Measurements from ENCODE around the gene TEX19.
"Not testable (repeated sequence)": the region's sequence is repeated elsewhere in the genome, so short reads cannot be mapped to it uniquely, and the experiment has no call there.

The TEX19 gene

GRCh38 chr17:82356845-82357355 is 2.1 kb upstream of the TEX19 start:
- DNase-seq (ENCODE audit: low spot score) = no peak

DNA sequence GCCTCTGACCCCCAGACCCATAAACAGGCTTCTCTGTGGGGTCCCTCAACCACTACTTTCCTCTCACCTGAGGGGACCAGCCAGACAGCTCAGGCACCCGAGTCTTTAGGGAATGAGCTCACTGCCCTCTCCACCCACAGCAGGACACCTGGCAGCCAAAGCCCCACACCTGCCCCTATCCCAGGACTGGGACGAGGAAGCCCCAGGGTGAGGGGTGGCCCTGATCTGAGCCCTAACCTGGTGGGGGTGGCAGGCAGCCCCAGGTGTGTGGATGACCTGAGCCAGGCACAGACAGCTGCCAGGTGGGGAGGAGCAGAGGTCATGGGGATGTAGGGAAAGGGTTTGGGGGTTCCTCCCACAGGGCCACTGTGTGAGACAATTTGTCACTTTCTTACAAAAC is 1.7 kb upstream of the TEX19 start:
- DNase-seq (ENCODE audit: low spot score) = no peak

DNA sequence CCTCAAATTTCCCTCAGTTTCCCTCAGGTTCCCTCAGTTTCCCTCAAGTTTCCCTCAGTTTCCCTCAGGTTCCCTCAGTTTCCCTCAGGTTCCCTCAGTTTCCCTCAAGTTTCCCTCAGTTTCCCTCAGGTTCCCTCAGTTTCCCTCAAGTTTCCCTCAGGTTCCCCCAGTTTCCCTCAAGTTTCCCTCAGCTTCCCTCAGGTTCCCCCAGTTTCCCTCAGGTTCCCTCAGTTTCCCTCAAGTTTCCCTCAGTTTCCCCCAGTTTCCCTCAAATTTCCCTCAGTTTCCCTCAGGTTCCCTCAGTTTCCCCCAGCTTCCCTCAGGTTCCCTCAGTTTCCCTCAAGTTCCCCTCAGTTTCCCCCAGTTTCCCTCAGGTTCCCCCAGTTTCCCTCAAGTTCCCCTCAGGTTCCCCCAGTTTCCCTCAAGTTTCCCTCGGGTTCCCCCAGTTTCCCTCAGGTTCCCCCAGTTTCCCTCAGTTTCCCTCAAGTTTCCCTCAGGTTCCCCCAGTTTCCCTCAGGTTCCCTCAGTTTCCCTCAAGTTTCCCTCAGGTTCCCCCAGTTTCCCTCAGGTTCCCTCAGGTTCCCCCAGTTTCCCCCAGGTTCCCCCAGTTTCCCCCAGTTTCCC is 516 bp downstream of the TEX19 start:
- not testable (repeated sequence) for DNase-seq (ENCODE audit: low spot score)

DNA sequence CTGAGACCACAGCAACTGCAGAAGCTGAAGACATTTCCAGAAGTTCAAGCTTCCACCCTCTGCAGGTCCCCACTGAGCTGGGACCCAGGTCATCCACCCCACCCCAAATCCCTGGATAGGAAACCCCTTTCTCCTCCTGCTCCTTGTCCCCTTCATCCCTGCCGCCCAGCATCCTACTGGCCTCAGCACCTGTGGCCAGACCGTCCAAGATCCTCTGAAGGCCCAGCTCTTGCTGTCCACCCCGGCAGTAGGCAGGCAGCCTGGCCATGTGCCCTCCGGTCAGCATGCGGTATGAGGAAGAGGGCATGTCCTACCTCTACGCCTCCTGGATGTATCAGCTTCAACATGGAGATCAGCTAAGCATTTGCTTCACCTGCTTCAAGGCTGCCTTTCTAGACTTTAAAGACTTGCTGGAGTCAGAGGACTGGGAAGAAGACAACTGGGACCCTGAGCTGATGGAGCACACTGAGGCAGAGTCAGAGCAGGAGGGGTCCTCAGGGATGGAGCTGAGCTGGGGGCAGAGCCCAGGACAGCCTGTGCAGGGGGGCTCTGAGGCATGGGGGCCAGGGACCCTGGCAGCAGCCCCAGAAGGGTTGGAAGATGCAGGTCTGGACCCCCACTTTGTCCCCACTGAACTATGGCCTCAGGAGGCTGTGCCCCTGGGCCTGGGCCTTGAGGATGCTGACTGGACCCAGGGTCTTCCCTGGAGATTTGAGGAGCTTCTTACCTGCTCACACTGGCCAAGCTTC is 3.0 kb downstream of the TEX19 start:
- no peak for DNase-seq (ENCODE audit: low spot score)

DNA sequence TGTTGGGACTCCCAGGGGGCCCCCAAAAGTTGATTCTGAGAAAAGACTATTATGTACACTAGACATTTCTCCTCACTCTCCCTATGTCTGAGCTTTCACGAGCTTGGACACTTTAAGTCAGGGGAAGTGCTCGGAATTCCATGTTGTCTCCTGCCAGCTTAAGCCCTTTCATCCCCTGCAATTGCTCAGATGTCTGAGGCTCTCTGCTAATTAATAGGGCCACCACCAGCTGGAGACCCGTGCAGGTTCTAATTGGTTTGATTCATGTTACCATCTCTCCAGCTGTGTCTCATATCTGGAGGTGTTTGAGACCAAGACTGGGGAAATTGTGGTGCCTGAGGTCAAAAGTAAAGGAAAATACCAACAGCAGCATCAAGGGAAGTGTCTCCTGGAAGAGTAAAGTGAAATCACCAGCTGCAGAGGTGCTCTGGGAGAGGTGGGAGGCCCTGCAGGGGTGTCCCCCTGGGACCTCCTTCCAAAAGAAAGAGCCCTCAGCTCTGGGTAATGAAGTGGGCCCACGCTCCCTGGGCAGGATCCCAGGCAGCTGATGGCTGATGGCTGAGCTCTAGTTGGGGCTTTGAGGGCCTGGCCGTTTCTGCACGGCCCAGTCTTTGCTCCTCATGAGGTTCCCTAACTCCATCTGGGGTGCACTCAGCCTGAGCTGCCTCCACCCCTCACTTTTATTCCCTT is 6.7 kb downstream of the TEX19 start:
- no peak for DNase-seq (ENCODE audit: low spot score)

- no peak for DNase-seq (ENCODE audit: low spot score)
These were observed 7.7 kb downstream of the TEX19 start for GRCh38 chr17:82366749-82367148.

DNA sequence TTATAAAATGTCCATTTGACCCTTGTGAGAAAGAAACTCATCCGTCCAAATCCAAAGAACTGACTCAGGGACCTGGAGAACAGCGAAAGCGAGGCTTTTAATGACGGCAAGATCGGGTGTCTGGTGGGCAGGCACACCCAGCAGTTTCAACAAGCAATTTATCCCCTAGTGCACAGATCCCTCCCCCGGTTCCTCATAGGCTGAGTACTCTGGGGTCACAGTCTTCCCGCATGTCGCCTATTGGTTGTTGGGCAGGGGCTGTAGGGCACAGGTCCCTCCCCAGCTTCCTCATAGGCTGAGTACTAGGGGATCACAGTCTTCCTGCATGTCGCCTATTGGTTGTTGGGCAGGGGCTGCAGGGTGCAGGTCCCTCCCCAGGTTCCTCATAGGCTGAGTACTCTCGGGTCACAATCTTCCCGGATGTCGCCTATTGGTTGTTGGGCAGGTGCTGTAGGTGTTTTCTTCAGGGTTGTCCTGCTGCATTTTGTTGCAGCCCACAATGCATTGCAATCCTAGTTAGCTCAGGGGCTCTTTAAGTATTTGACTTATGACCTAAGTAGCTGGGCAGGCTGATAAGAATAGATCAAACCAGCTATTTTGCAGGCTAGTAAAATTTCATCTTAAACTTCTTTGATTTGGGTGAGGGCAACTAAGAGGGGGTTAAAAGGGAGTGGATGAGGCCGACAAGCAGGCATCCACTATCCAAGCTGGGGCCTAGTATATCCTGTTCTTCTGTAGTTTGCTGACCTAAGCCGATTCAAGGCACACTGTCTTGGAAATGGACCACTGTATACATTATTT is 8.9 kb downstream of the TEX19 start:
- no peak for DNase-seq (ENCODE audit: low spot score)

GRCh38 chr17:82369211-82369610 is 10.2 kb downstream of the TEX19 start:
- DNase-seq (ENCODE audit: low spot score) = no peak

- DNase-seq (ENCODE audit: low spot score) = no peak
These were observed 11.7 kb downstream of the TEX19 start for GRCh38 chr17:82370471-82371332.

DNA sequence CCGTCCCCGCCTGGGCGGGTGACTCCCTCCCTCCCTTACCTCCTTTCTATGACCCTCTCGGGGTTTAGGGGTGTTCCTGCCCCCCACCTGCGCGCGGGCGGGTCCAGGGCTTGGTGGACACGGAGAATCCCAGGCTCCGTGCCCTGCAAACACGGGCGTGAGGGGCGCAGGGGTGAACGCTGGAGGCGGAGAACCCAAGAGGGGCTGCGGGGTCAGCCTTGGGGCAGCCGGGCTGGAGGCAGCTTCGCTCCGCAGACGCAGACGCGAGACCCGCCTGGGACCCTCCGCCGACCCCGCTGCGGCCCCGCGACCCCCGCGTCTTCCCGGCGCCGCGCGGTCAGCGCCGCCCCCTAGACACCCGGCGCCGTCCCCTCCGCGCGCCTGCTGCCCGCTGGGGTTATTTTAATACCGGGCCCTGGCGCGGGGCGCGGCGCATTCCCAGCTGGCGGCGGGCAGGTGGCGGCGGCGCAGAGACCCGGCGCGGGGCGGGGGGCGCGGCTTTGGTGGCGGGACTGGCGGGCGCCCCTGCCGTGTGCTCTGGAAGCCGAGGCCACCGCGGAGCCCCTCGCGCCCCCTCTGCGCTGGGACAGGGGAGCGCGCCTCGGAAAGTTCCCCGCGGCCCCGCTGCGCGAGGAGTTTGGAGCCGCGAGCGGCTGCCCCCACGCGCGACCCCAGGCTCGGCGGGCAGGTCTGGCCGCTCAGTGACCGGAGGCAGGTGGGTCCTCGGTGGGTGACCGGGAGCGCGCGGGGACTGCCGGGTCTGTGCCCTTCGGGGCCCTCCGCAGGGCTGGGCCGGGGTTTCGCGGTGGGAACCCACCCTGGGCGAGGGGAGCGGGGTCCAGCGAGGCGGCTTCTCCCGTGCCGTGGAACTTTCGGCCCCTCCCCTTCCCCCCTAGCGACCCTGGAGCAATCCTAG is 12.5 kb downstream of the TEX19 start, which contains the start of gene UTS2R:
UTS2R (plus strand) TSS at position 433 of the 916 bp plus-strand sequence. CDS start 2,560 bp downstream, outside the sequence.
- DNase-seq (ENCODE audit: low spot score) = no peak

GRCh38 chr17:82372249-82373071 is 13.4 kb downstream of the TEX19 start:
- no peak for DNase-seq (ENCODE audit: low spot score)

GRCh38 chr17:82373072-82373452 is 14.0 kb downstream of the TEX19 start:
- DNase-seq (ENCODE audit: low spot score) = not testable (repeated sequence)

- no peak for DNase-seq (ENCODE audit: low spot score)
These were observed 14.9 kb downstream of the TEX19 start for GRCh38 chr17:82373731-82374625.

DNA sequence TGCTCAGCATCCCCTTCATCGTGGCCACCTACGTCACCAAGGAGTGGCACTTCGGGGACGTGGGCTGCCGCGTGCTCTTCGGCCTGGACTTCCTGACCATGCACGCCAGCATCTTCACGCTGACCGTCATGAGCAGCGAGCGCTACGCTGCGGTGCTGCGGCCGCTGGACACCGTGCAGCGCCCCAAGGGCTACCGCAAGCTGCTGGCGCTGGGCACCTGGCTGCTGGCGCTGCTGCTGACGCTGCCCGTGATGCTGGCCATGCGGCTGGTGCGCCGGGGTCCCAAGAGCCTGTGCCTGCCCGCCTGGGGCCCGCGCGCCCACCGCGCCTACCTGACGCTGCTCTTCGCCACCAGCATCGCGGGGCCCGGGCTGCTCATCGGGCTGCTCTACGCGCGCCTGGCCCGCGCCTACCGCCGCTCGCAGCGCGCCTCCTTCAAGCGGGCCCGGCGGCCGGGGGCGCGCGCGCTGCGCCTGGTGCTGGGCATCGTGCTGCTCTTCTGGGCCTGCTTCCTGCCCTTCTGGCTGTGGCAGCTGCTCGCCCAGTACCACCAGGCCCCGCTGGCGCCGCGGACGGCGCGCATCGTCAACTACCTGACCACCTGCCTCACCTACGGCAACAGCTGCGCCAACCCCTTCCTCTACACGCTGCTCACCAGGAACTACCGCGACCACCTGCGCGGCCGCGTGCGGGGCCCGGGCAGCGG is 15.7 kb downstream of the TEX19 start:
- no peak for DNase-seq (ENCODE audit: low spot score)

DNA sequence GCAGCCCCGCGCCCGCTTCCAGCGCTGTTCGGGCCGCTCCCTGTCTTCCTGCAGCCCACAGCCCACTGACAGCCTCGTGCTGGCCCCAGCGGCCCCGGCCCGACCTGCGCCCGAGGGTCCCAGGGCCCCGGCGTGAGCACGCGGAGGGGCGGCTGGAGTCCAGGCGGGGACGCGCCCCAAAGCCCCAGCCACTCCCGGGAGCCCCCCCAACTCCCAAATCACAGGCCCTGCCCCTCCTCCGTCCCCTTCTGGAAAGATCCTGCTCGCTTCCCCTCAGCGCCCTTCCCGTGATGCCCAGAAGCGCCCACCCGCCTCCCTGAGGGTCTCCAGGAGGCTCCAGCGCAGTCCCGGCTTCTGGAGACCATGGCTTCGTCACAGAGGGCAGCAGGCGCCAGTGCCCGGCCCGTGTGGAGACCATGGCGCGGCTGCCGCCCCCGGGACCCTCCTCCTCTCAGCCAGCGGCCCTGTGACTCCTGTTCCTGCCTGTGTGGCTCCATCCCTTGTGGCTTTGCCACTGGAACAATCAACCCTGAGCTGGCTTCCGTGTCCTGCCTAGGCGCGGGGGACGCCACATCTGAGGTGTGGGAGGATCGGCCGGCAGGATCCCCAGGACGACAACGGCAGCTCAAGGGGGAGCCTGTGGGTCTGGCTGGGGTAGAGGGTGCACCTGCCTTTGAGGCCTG is 16.5 kb downstream of the TEX19 start:
- no peak for DNase-seq (ENCODE audit: low spot score)

DNA sequence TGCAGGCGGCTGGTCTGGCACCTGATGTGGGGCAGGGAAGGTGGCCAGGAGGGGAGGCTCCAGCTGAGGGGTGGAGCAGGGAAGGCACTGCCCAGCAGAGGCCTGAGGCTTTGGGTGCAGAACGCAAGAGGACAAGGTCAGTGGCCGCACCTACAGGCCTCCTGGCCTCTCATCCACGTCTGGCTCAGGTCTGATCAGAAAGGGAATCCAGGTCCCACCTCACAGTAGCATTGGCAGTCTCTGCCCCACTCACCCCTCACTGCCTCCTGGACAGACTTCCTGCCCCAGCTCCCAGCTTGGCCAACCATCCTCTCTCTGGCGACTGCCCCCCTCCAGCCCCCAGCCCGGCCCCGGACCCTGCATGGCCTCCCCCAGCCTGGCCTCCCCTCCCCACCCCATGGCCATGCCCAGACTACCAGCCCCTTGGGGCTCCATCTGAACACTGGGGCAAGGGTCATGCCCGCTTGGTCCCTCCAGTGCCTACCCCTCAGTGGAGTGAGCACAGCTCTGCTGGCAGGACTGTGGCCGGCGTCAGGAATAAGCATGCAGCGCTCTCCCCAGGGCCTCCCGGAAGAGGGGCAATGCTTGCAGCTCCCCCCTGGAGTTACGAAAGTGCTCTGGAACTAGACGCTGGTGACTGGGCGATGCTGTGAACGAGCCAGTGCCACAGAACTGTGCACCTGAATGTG is 17.1 kb downstream of the TEX19 start:
- no peak for DNase-seq (ENCODE audit: low spot score)

Measured in ecto neural progenitor cell (in vitro differentiated cells).